Left lung (tissue), 10 donors: ENCODE results near the gene KCNAB1. TPM values are rescaled to one million over a fixed set of nuclear protein-coding genes. Genes with fewer than 3 reads are reported as not detected.
A peak's percentile ranks its signal among the peaks of the same experiment; 100 is the strongest.

Experiments
- ATAC-seq: fragments of 200-7000 bp; cut with Tn5 transposase; one replicate; pipeline ENCODE4 v1.9.1; 2020; ENCODE audit warnings: moderate library complexity
- DNase-seq, 4 donors: peaks; one replicate each; pipeline ENCODE4 v3.0.0-alpha.2; 2013 to 2020
- H3K27ac ChIP-seq, 2 donors: fragments of 200-600 bp; sonication (generic) in 1 of 2; one replicate each; pipeline versions ENCODE4 v1.5.0 to v1.8.0; 2020 to 2021
- H3K27me3 ChIP-seq, 2 donors: fragments of 200-600 bp; sonication (generic) in 1 of 2; one replicate each; pipeline versions ENCODE4 v1.5.0 to v1.8.0; 2020 to 2021
- H3K36me3 ChIP-seq, 2 donors: fragments of 200-600 bp; sonication (generic) in 1 of 2; one replicate each; pipeline versions ENCODE4 v1.5.0 to v1.8.0; 2020 to 2021
- H3K4me1 ChIP-seq, 2 donors: fragments of 200-600 bp; one replicate each; pipeline ENCODE4 v1.8.0; 2021
- H3K4me3 ChIP-seq, 2 donors: fragments of 200-600 bp; sonication (generic) in 1 of 2; one replicate each; pipeline versions ENCODE4 v1.5.0 to v1.8.0; 2020 to 2021; ENCODE audit warnings: mild to moderate bottlenecking in 1 of 2
- H3K9me3 ChIP-seq, 2 donors: fragments of 200-600 bp; sonication (generic) in 1 of 2; one replicate each; pipeline versions ENCODE4 v1.5.0 to v1.8.0; 2020 to 2021
- CTCF ChIP-seq, 2 donors: fragments of 200-600 bp; sonication (generic) in 1 of 2; IDR thresholded peaks; one replicate each; pipeline versions ENCODE4 v1.5.0 to v1.8.0; 2021; ENCODE audit warnings: antibody characterized with exemption in 2 of 2
- intact Hi-C, 2 donors: fragments of 100-400 bp; cut with DNase I; formaldehyde crosslinking; loops; one replicate each; pipeline versions ENCODE4 v1.11.2 to v1.14.2; 2022
- polyA plus RNA-seq, 6 donors: library from polyadenylated mRNA; unstranded; fragments of 120-200 nt; gene quantifications; one replicate each; pipeline ENCODE4 v1.2.1, GENCODE V29; 2013; ENCODE audit not compliant: insufficient read length in 6 of 6
- total RNA-seq, 2 donors: library from RNA; stranded (reverse); fragmentation: NEBNext Ultra II Directional; extraction: Animal tissue kit (Norgen Biotek cat#: 25700); gene quantifications; one replicate each; pipeline ENCODE4 v1.2.1, GENCODE V29; 2021
- donor health status: DM: no; HTN: yes; CAD: no.
- donor health status: DM: no; HTN: no; CAD: no.

The KCNAB1 gene
- total and polyA plus RNA-seq, 8 donors: 0.58 to 1.7 (median 1.5) TPM

- DNase-seq (no peak), ATAC-seq (no peak)
- intact Hi-C loops: no loop called here
- no peak overlapping the region for H3K4me3 ChIP-seq
- no peaks in the 10 kb centered on the region for H3K27me3 ChIP-seq
- no peaks in the 10 kb centered on the region for H3K9me3 ChIP-seq
- H3K27ac ChIP-seq: no peak overlapping the region
- TF ChIP-seq CTCF (IDR thresholded peaks at IDR 0.05): peak in 1 of 2 donors; percentile 3
- no peaks in the 10 kb centered on the region for H3K4me1 ChIP-seq
- no peaks in the 10 kb centered on the region for H3K36me3 ChIP-seq
These were observed 327.9 kb downstream of the KCNAB1 start for GRCh38 chr3:156448300-156448699.

- no peaks in the 10 kb centered on the region for H3K9me3 ChIP-seq
- no peaks in the 10 kb centered on the region for H3K36me3 ChIP-seq
- no peak overlapping the region for H3K4me3 ChIP-seq
- no peaks in the 10 kb centered on the region for H3K27me3 ChIP-seq
- H3K4me1 ChIP-seq: no peaks in the 10 kb centered on the region
- intact Hi-C loops: no loop called here
- TF ChIP-seq CTCF (IDR thresholded peaks at IDR 0.05): peak; percentile 30 to 41
- H3K27ac ChIP-seq: no peak overlapping the region
- DNase-seq: peak in 1 of 4 donors; percentile 24
- ATAC-seq: peak; percentile 78
These were observed 329.6 kb downstream of the KCNAB1 start for GRCh38 chr3:156449710-156450574.

GRCh38 chr3:156455839-156456238 is 335.5 kb downstream of the KCNAB1 start:
- DNase-seq: no peak
- ATAC-seq: no peak
- Histone ChIP-seq H3K9me3 (no peaks in the 10 kb centered on the region), H3K27me3 (no peaks in the 10 kb centered on the region), H3K36me3 (no peaks in the 10 kb centered on the region), H3K4me1 (no peaks in the 10 kb centered on the region), H3K4me3 (no peak overlapping the region), H3K27ac (no peak overlapping the region)
- no peak for TF ChIP-seq CTCF (IDR thresholded peaks at IDR 0.05)
- intact Hi-C loops: no loop called here

GRCh38 chr3:156456771-156457224 is 336.4 kb downstream of the KCNAB1 start:
- Histone ChIP-seq H3K4me3 (no peak overlapping the region), H3K27me3 (no peaks in the 10 kb centered on the region), H3K27ac (no peak overlapping the region), H3K9me3 (no peaks in the 10 kb centered on the region), H3K36me3 (no peaks in the 10 kb centered on the region), H3K4me1 (no peaks in the 10 kb centered on the region)
- TF ChIP-seq CTCF (IDR thresholded peaks at IDR 0.05): no peak
- intact Hi-C loops: no loop called here
- DNase-seq (no peak), ATAC-seq (no peak)

- no peak for TF ChIP-seq CTCF (IDR thresholded peaks at IDR 0.05)
- H3K9me3 ChIP-seq: no peaks in the 10 kb centered on the region
- H3K36me3 ChIP-seq: no peaks in the 10 kb centered on the region
- DNase-seq: no peak
- H3K4me3 ChIP-seq: no peak overlapping the region
- no peaks in the 10 kb centered on the region for H3K27me3 ChIP-seq
- no peak overlapping the region for H3K27ac ChIP-seq
- no peaks in the 10 kb centered on the region for H3K4me1 ChIP-seq
- ATAC-seq: no peak
- intact Hi-C loops: no loop called here
These were observed 339.1 kb downstream of the KCNAB1 start for GRCh38 chr3:156459434-156459833.
